GM10248 (cell line): ENCODE measurements around the gene RPL7A.
A peak's percentile ranks its signal among the peaks of the same experiment; 100 is the strongest.
"Not testable (repeated sequence)": the region's sequence is repeated elsewhere in the genome, so short reads cannot be mapped to it uniquely, and the experiment has no call there.

Experiments
- CTCF ChIA-PET: fragments of 300-600 bp; sonication (Branson Sonifier 250); formaldehyde crosslinking; extraction: SDS; loops from one replicate; lab custom pipeline; 2021; ENCODE audit warnings: antibody characterized with exemption; lab: Yijun Ruan, JAX
- POLR2A ChIA-PET: fragments of 350-650 bp; sonication (Branson Sonifier 250); formaldehyde crosslinking; extraction: SDS; loops from one replicate; lab custom pipeline; 2020; ENCODE audit warnings: antibody characterized with exemption; lab: Yijun Ruan, JAX
- DNase-seq: peaks from one replicate; pipeline ENCODE4 v3.0.0; 2012; ENCODE audit errors: extremely low spot score
- CTCF ChIP-seq: IDR thresholded peaks from 2 replicates; pipeline ENCODE4 v1.5.1; 2012; ENCODE audit warnings: mild to moderate bottlenecking, low read depth; ENCODE audit errors: extremely low read depth, missing control alignments, control extremely low read depth

RPL7A gene

GRCh38 chr9:133334161-133334560 is 13.9 kb upstream of the RPL7A start:
- POLR2A ChIA-PET, result no interaction called here
- CTCF ChIA-PET, result interaction anchor here (1.3 kb wide), 3 partner anchors 9 to 153 kb away, joined by 3 to 4 read pairs (median 4); no protein-coding TSS in a partner anchor
- TF ChIP-seq CTCF, result no peak
- no peak for DNase-seq

GRCh38 chr9:133334888-133335287 is 13.1 kb upstream of the RPL7A start:
- CTCF ChIA-PET, result interaction anchor here (1.3 kb wide), 2 partner anchors 9 to 154 kb away, joined by 3 to 4 read pairs; no protein-coding TSS in a partner anchor
- DNase-seq, result not testable (repeated sequence)
- POLR2A ChIA-PET, result interaction anchor here (0.7 kb wide), 1 partner anchor 14 kb away, joined by 3 read pairs; no protein-coding TSS in a partner anchor

- DNase-seq, result peak; percentile 93
- ChIA-PET CTCF (no interaction called here), POLR2A (interaction anchor here (0.6 kb wide), 1 partner anchor 36 kb away, joined by 4 read pairs; no protein-coding TSS in a partner anchor)
- no peak for TF ChIP-seq CTCF
Observed at GRCh38 chr9:133335924-133336811, 11.8 kb upstream of the RPL7A start, which contains the start of gene SURF6. TSS of gene SURF6 (minus strand) at chr9:133336188. CDS start at chr9:133336132, 56 bp downstream.

- ChIA-PET POLR2A (interaction anchor here (1.1 to 1.2 kb wide), 2 partner anchors 8 to 33 kb away, joined by 3 read pairs; partner anchors contain the start of genes MED22 and RPL7A), CTCF (interaction anchor here (1.1 to 1.6 kb wide), 2 partner anchors 10 to 31 kb away, joined by 4 to 6 read pairs; no protein-coding TSS in a partner anchor)
- TF ChIP-seq CTCF, result no peak
- no peak for DNase-seq
Observed at GRCh38 chr9:133339641-133340040, 8.4 kb upstream of the RPL7A start.

GRCh38 chr9:133340256-133340655 is 7.8 kb upstream of the RPL7A start:
- TF ChIP-seq CTCF, result no peak
- POLR2A ChIA-PET, result interaction anchor here (1.1 to 1.2 kb wide), 2 partner anchors 8 to 32 kb away, joined by 3 read pairs; partner anchors contain the start of genes MED22 and RPL7A
- CTCF ChIA-PET, result interaction anchor here (1.1 to 1.6 kb wide), 2 partner anchors 10 to 30 kb away, joined by 4 to 6 read pairs; no protein-coding TSS in a partner anchor
- no peak for DNase-seq

GRCh38 chr9:133340916-133341315 is 7.1 kb upstream of the RPL7A start:
- no peak for DNase-seq
- no peak for TF ChIP-seq CTCF
- ChIA-PET CTCF (no interaction called here), POLR2A (interaction anchor here (0.5 to 1.2 kb wide), 2 partner anchors 24 to 31 kb away, joined by 3 to 7 read pairs; no protein-coding TSS in a partner anchor)
